ENCODE data around the gene SLC22A4. TPM values are rescaled to one million over a fixed set of nuclear protein-coding genes. Genes with fewer than 3 reads are reported as not detected.

SLC22A4 gene
- total RNA-seq, 1 experiment from 2014 or later, result 0.72 TPM

- Histone ChIP-seq H3K56ac (ENCODE audit: insufficient read length, low read depth, low read length) (no peak overlapping the region), H3K23me2 (ENCODE audit: insufficient read length, low read depth, low read length, poor library complexity, severe bottlenecking) (no peaks in the 10 kb centered on the region), H3K4ac (ENCODE audit: low read depth, low read length) (no peak overlapping the region), H3K9me3 (ENCODE audit: control insufficient read depth, low read depth, low read length) (no peaks in the 10 kb centered on the region), H3K9ac (ENCODE audit: extremely low read depth, insufficient read length, low read length) (no peak overlapping the region), H3K4me1 (ENCODE audit: insufficient read depth, low read length) (peaks cover 4% of the 10 kb centered on the region; the same call in 1 of the 2 replicates), H3K79me2 (ENCODE audit: insufficient read depth, low read length) (no peaks in the 10 kb centered on the region), H3K4me2 (ENCODE audit: insufficient read depth, insufficient read length, low read length) (no peak overlapping the region), H2BK15ac (ENCODE audit: low read depth, low read length) (no peak overlapping the region), H2BK5ac (ENCODE audit: insufficient read length, low read length) (no peak overlapping the region), H2BK120ac (ENCODE audit: low read depth, low read length, poor library complexity, severe bottlenecking) (no peak overlapping the region), H4K91ac (ENCODE audit: insufficient read length, low read depth, low read length) (no peak overlapping the region), H3K27ac (ENCODE audit: insufficient read length, low read depth, low read length) (no peak overlapping the region), H2BK20ac (ENCODE audit: low read depth, low read length, poor library complexity, severe bottlenecking) (no peak overlapping the region), H2AK5ac (ENCODE audit: insufficient read length, low read length) (no peak overlapping the region), H4K8ac (replicated peaks; ENCODE audit: insufficient read length, low read depth, low read length) (no peak overlapping the region), H4K5ac (ENCODE audit: insufficient read length, low read depth, low read length) (no peak overlapping the region), H3T11ph (ENCODE audit: low read length) (no peak overlapping the region), H3K79me1 (ENCODE audit: insufficient read depth, low read depth, low read length, poor library complexity, severe bottlenecking) (no peaks in the 10 kb centered on the region), H3K27me3 (ENCODE audit: insufficient read depth, low read length) (no peaks in the 10 kb centered on the region; the same call in 1 of the 2 replicates), H2AFZ (ENCODE audit: low read length) (no peak overlapping the region), H3K18ac (ENCODE audit: insufficient read length, low read depth, low read length) (no peak overlapping the region), H4K20me1 (ENCODE audit: control insufficient read depth, insufficient read depth, insufficient read length) (no peaks in the 10 kb centered on the region), H2BK12ac (ENCODE audit: insufficient read length, low read depth, low read length) (no peak overlapping the region), H3K23ac (ENCODE audit: insufficient read length, low read depth, low read length) (no peak overlapping the region), H3K14ac (ENCODE audit: insufficient read depth, low read length) (no peak overlapping the region; the same call in 1 of the 2 replicates)
- WGBS (ENCODE audit: extremely low coverage, insufficient read length, low lambda C conversion rate), result no CpG with 5 or more reads among the region's 8 CpGs
- peaks cover 26% of the 10 kb centered on the region for H3K27me3 Mint-ChIP-seq (ENCODE audit: low read depth)
- no peaks in the 10 kb centered on the region for H3K36me3 Mint-ChIP-seq (ENCODE audit: insufficient read depth in 1 of 3, low read depth in 3 of 3)
- no peak overlapping the region for H3K4me3 Mint-ChIP-seq
- H3K9me3 Mint-ChIP-seq, result no peaks in the 10 kb centered on the region
- H3K4me1 Mint-ChIP-seq, result peaks cover 20 to 23% of the 10 kb centered on the region in 2 experiments
- peak; percentile 25 for DNase-seq
- no peak for TF ChIP-seq CTCF (conservative IDR thresholded peaks at IDR 0.05)
- H3K27ac Mint-ChIP-seq, result no peak overlapping the region
These were observed 40.5 kb upstream of the SLC22A4 start for GRCh38 chr5:132253452-132254320.

All from H9 (cell line).